ENCODE results near the gene FUBP3. TPM values are rescaled to one million over a fixed set of nuclear protein-coding genes. Genes with fewer than 3 reads are reported as not detected.
"Not testable (repeated sequence)": the region's sequence is repeated elsewhere in the genome, so short reads cannot be mapped to it uniquely, and the experiment has no call there.

The FUBP3 gene
- total and polyA plus RNA-seq, 4 donors = 22.9 to 44.6 (median 35.1) TPM

DNA sequence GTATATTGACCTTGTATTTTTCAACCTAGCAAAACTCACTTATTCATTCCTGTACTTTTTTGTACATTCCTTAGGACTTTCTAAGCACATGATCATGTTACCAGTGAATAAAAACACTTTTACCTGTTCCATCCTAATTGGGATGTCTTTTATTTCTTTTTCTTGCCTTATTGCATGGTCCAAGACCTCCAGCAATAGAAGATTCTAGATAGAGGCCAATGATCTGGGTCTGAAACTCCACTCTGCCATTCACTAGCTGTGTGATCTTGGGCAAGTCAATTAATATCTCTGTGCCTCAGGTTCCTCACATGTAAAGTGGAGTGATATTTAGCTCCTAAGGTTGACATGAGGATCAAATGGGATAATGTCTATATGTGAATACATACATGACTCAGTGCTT is 105.7 kb downstream of the FUBP3 start:
- H3K9ac ChIP-seq (ENCODE audit: insufficient read depth in 1 of 2, low read length in 2 of 2) = no peak overlapping the region
- no peak for DNase-seq
- H3K9me3 ChIP-seq (ENCODE audit: control insufficient read depth in 4 of 4, insufficient read depth in 3 of 4, low read length in 3 of 4) = peaks cover 0 to 5% (median 0%) of the 10 kb centered on the region in 4 donors
- peaks cover 0 to 12% (median 4%) of the 10 kb centered on the region in 5 donors for H3K4me1 ChIP-seq (ENCODE audit: control insufficient read depth in 5 of 5, insufficient read depth in 5 of 5, low read length in 5 of 5)
- no peak overlapping the region for H3K4me3 ChIP-seq
- peaks cover 0 to 20% (median 8%) of the 10 kb centered on the region in 3 donors for H3K27me3 ChIP-seq (ENCODE audit: control insufficient read depth in 3 of 3, insufficient read depth in 3 of 3, low read length in 2 of 3)
- H3K27ac ChIP-seq (ENCODE audit: low read depth in 1 of 2, low read length in 1 of 2) = no peak overlapping the region
- TF ChIP-seq, protein P1, sequence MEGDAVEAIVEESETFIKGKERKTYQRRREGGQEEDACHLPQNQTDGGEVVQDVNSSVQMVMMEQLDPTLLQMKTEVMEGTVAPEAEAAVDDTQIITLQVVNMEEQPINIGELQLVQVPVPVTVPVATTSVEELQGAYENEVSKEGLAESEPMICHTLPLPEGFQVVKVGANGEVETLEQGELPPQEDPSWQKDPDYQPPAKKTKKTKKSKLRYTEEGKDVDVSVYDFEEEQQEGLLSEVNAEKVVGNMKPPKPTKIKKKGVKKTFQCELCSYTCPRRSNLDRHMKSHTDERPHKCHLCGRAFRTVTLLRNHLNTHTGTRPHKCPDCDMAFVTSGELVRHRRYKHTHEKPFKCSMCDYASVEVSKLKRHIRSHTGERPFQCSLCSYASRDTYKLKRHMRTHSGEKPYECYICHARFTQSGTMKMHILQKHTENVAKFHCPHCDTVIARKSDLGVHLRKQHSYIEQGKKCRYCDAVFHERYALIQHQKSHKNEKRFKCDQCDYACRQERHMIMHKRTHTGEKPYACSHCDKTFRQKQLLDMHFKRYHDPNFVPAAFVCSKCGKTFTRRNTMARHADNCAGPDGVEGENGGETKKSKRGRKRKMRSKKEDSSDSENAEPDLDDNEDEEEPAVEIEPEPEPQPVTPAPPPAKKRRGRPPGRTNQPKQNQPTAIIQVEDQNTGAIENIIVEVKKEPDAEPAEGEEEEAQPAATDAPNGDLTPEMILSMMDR (IDR thresholded peaks at IDR 0.05; ENCODE audit: control extremely low read depth, extremely low read depth) = no peak
- no peak for ATAC-seq (ENCODE audit: insufficient read depth, low FRiP score)
- H3K36me3 ChIP-seq (ENCODE audit: control insufficient read depth in 4 of 4, insufficient read depth in 4 of 4, low read length in 4 of 4) = no peaks in the 10 kb centered on the region

DNA sequence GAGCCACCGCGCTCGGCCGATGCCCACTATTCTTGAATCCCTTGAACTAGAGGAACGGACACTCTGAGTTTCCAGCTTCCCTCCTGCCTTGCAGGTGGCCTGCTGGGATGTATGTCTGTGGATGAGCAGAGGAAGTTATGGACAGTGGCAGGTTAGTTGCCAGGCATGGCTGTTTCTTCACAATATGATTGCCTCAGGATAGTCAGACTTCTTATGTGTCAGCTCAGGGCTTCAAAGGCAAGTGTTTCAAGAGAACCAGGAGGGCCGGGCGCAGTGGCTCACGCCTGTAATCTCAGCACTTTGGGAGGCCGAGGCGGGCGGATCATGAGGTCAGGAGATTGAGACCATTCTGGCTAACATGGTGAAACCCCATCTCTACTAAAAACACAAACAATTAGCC is 106.6 kb downstream of the FUBP3 start:
- 93% methylated on average over 11 of the region's 11 CpGs for WGBS, 2 donors
- ATAC-seq (ENCODE audit: insufficient read depth, low FRiP score); H3K27ac ChIP-seq (ENCODE audit: low read depth in 1 of 2, low read length in 1 of 2); H3K36me3 ChIP-seq (ENCODE audit: control insufficient read depth in 4 of 4, insufficient read depth in 4 of 4, low read length in 4 of 4); H3K9me3 ChIP-seq (ENCODE audit: control insufficient read depth in 4 of 4, insufficient read depth in 3 of 4, low read length in 3 of 4); H3K4me3 ChIP-seq; H3K9ac ChIP-seq (ENCODE audit: insufficient read depth in 1 of 2, low read length in 2 of 2); DNase-seq: not testable (repeated sequence)
- peaks cover 0 to 11% (median 3%) of the 10 kb centered on the region in 3 donors for H3K27me3 ChIP-seq (ENCODE audit: control insufficient read depth in 3 of 3, insufficient read depth in 3 of 3, low read length in 2 of 3)
- H3K4me1 ChIP-seq (ENCODE audit: control insufficient read depth in 5 of 5, insufficient read depth in 5 of 5, low read length in 5 of 5) = peaks cover 0 to 18% (median 4%) of the 10 kb centered on the region in 5 donors

DNA sequence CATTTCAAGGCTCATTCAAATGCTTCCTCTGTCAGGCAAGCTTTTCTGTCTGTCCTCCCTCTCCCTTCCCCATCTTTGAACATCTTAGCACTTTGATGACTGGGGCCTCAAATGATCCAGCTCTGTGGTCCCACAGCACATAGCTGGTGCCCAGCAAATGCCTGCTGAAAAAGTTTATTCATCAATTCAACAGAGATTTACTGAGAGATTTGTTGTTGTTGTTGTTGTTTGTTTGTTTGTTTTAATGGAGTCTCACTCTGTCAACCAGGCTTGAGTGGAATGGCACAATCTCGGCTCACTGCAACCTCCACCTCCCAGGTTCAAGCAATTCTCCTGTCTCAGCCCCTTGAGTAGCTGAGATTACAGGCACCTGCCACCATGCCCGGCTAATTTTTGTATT is 108.2 kb downstream of the FUBP3 start:
- H3K27me3 ChIP-seq (ENCODE audit: control insufficient read depth in 3 of 3, insufficient read depth in 3 of 3, low read length in 2 of 3) = no peaks in the 10 kb centered on the region
- peaks cover 0 to 5% (median 0%) of the 10 kb centered on the region in 4 donors for H3K9me3 ChIP-seq (ENCODE audit: control insufficient read depth in 4 of 4, insufficient read depth in 3 of 4, low read length in 3 of 4)
- no peak overlapping the region for H3K4me3 ChIP-seq
- no peak overlapping the region for H3K27ac ChIP-seq (ENCODE audit: low read depth in 1 of 2, low read length in 1 of 2)
- no peak for DNase-seq
- peaks cover 0 to 10% (median 0%) of the 10 kb centered on the region in 5 donors for H3K4me1 ChIP-seq (ENCODE audit: control insufficient read depth in 5 of 5, insufficient read depth in 5 of 5, low read length in 5 of 5)
- TF ChIP-seq, protein P1 (IDR thresholded peaks at IDR 0.05; ENCODE audit: control extremely low read depth, extremely low read depth) = no peak
- H3K36me3 ChIP-seq (ENCODE audit: control insufficient read depth in 4 of 4, insufficient read depth in 4 of 4, low read length in 4 of 4) = no peaks in the 10 kb centered on the region
- ATAC-seq (ENCODE audit: insufficient read depth, low FRiP score) = no peak
- no peak overlapping the region for H3K9ac ChIP-seq (ENCODE audit: insufficient read depth in 1 of 2, low read length in 2 of 2)
- WGBS, 2 donors = 95% methylated on average over 2 of the region's 2 CpGs

Small RNA genes lying within 50 kb of the gene (small RNA-seq; reads per million reads assigned to genes)
- not detected for gene MIR6856 (ENCODE audit: low replicate concordance)

Other genes starting within 250 kb of the FUBP3 start
- gene ASS1, start 134.6 kb upstream of the FUBP3 start, total RNA-seq = 100 to 1,000 TPM in 1 of 2 donors, 10 to 100 TPM in 1; 51.2 to 111 TPM
- 100 to 1,000 TPM; 114 to 165 TPM for gene ASS1, start 134.6 kb upstream of the FUBP3 start, polyA plus RNA-seq
- gene PRDM12, start 85.0 kb downstream of the FUBP3 start, total RNA-seq = under 1 TPM in 1 of 2 donors, not detected in 1; 0.09 TPM
- under 1 TPM in 1 of 2 donors, not detected in 1; 0.05 TPM for gene PRDM12, start 85.0 kb downstream of the FUBP3 start, polyA plus RNA-seq
- 10 to 100 TPM; 20.2 to 23.0 TPM for gene EXOSC2, start 114.2 kb downstream of the FUBP3 start, total RNA-seq
- gene EXOSC2, start 114.2 kb downstream of the FUBP3 start, polyA plus RNA-seq = 10 to 100 TPM; 15.3 to 17.9 TPM